Subcutaneous adipose tissue (tissue), 4 donors: Measurements from ENCODE around the gene LRP1B. TPM values are rescaled to one million over a fixed set of nuclear protein-coding genes. Genes with fewer than 3 reads are reported as not detected.

Experiments
- CTCF ChIP-seq: fragments of 450-650 bp; IDR thresholded peaks from one replicate; pipeline ENCODE4 v1.5.1; 2016; ENCODE audit warnings: low read depth, mild to moderate bottlenecking, control low read depth, antibody characterized with exemption, moderate library complexity
- total RNA-seq, 4 donors: library from RNA; depleted of rRNA; stranded (reverse); fragments of >200 nt; gene quantifications; one replicate each; pipeline ENCODE4 v1.1.0, GENCODE V29; 2016

Gene LRP1B
- total RNA-seq, 4 donors from 2014 or later, result 4.2 to 50.2 (median 14.7) TPM

- no peak for TF ChIP-seq CTCF
Observed at GRCh38 chr2:141493936-141494335, 636.9 kb downstream of the LRP1B start.

GRCh38 chr2:141492816-141493215, 638.0 kb downstream of the LRP1B start:
- TF ChIP-seq CTCF, result no peak

- TF ChIP-seq CTCF, result no peak
Observed at GRCh38 chr2:141490886-141491285, 639.9 kb downstream of the LRP1B start.

GRCh38 chr2:141482697-141483096, 648.1 kb downstream of the LRP1B start:
- no peak for TF ChIP-seq CTCF

GRCh38 chr2:141475801-141476200, 655.0 kb downstream of the LRP1B start:
- TF ChIP-seq CTCF, result no peak

GRCh38 chr2:141468761-141469160, 662.1 kb downstream of the LRP1B start:
- TF ChIP-seq CTCF, result no peak

- no peak for TF ChIP-seq CTCF
Observed at GRCh38 chr2:141467331-141467730, 663.5 kb downstream of the LRP1B start.
